HG03520 (cell line): ENCODE results near the gene SULT1C2.
"Not testable (repeated sequence)": the region's sequence is repeated elsewhere in the genome, so short reads cannot be mapped to it uniquely, and the experiment has no call there.

Experiments used
- ATAC-seq: cut with Tn5 transposase; IDR thresholded peaks from one replicate; pipeline ENCODE4 v1.9.1; 2021; ENCODE audit warnings: mild to moderate bottlenecking, moderate library complexity; ENCODE audit not compliant: unreplicated experiment

Gene SULT1C2

GRCh38 chr2:108288534-108289106 is at the start of gene SULT1C2:
TSS of gene SULT1C2 (plus strand) at chr2:108288895. CDS start at chr2:108293668, 4,773 bp downstream.
- no peak for ATAC-seq

- ATAC-seq = no peak
Measured at GRCh38 chr2:108239786-108240185, 48.9 kb upstream of the SULT1C2 start, which contains the start of gene SULT1C3. TSS of gene SULT1C3 (plus strand) at chr2:108239968. CDS start at chr2:108247195, 7,227 bp downstream.

GRCh38 chr2:108240966-108241365 is 47.7 kb upstream of the SULT1C2 start:
- ATAC-seq = no peak

GRCh38 chr2:108243566-108243965 is 45.1 kb upstream of the SULT1C2 start:
- ATAC-seq = no peak

- ATAC-seq = no peak
Measured at GRCh38 chr2:108244667-108245414, 43.9 kb upstream of the SULT1C2 start.

GRCh38 chr2:108253106-108253505 is 35.6 kb upstream of the SULT1C2 start:
- no peak for ATAC-seq

- no peak for ATAC-seq
Measured at GRCh38 chr2:108257757-108258331, 30.9 kb upstream of the SULT1C2 start.

GRCh38 chr2:108260773-108261172 is 27.9 kb upstream of the SULT1C2 start:
- no peak for ATAC-seq

- no peak for ATAC-seq
Measured at GRCh38 chr2:108262036-108262435, 26.7 kb upstream of the SULT1C2 start.

GRCh38 chr2:108263401-108263800 is 25.3 kb upstream of the SULT1C2 start:
- ATAC-seq = no peak

GRCh38 chr2:108266218-108266617 is 22.5 kb upstream of the SULT1C2 start:
- ATAC-seq = no peak

- no peak for ATAC-seq
Measured at GRCh38 chr2:108267101-108267500, 21.6 kb upstream of the SULT1C2 start.

GRCh38 chr2:108268001-108268400 is 20.7 kb upstream of the SULT1C2 start:
- no peak for ATAC-seq

GRCh38 chr2:108270346-108270745 is 18.3 kb upstream of the SULT1C2 start:
- ATAC-seq = no peak

- no peak for ATAC-seq
Measured at GRCh38 chr2:108270768-108271506, 17.8 kb upstream of the SULT1C2 start.

GRCh38 chr2:108271691-108272253 is 16.9 kb upstream of the SULT1C2 start:
- ATAC-seq = no peak

- ATAC-seq = no peak
Measured at GRCh38 chr2:108278631-108279030, 10.1 kb upstream of the SULT1C2 start.

GRCh38 chr2:108279468-108279867 is 9.2 kb upstream of the SULT1C2 start:
- no peak for ATAC-seq

- no peak for ATAC-seq
Measured at GRCh38 chr2:108280466-108280865, 8.2 kb upstream of the SULT1C2 start.

GRCh38 chr2:108284566-108284965 is 4.1 kb upstream of the SULT1C2 start:
- ATAC-seq = not testable (repeated sequence)

- no peak for ATAC-seq
Measured at GRCh38 chr2:108285616-108286015, 3.1 kb upstream of the SULT1C2 start.
